Activated CD8-positive, alpha-beta memory T cell treated with anti-CD3 and anti-CD28 coated beads, Interleukin-2, amount 10 ng/mL, durations not matched to agents 7 days and 5 days (primary cell): ENCODE data around the gene SPATA4. TPM values are rescaled to one million over a fixed set of nuclear protein-coding genes. Genes with fewer than 3 reads are reported as not detected.

Experiments
- ATAC-seq: fragments of 150-1000 bp; cut with Tn5 transposase; one replicate; pipeline ENCODE4 v1.10.0; 2021; ENCODE audit warnings: moderate library complexity
- CTCF ChIA-PET: fragments of 350-600 bp; sonication (Branson Sonifier 250); formaldehyde crosslinking; loops from one replicate; lab custom pipeline; 2021; ENCODE audit warnings: antibody characterized with exemption; lab: Charles Lee
- DNase-seq: peaks from one replicate; pipeline ENCODE4 v3.0.0-alpha.2; 2020
- H3K27ac Mint-ChIP-seq: one replicate; pipeline ENCODE4 v1.8.0; 2021; ENCODE audit warnings: mild to moderate bottlenecking, mixed read lengths
- H3K27me3 Mint-ChIP-seq: one replicate; pipeline ENCODE4 v1.8.0; 2021; ENCODE audit warnings: mixed read lengths
- H3K36me3 Mint-ChIP-seq: one replicate; pipeline ENCODE4 v1.8.0; 2021; ENCODE audit warnings: mild to moderate bottlenecking, mixed read lengths
- H3K4me1 Mint-ChIP-seq: one replicate; pipeline ENCODE4 v1.8.0; 2021; ENCODE audit warnings: mixed read lengths
- H3K4me3 Mint-ChIP-seq: one replicate; pipeline ENCODE4 v1.8.0; 2021; ENCODE audit warnings: mild to moderate bottlenecking, moderate library complexity, mixed read lengths
- H3K9me3 Mint-ChIP-seq: one replicate; pipeline ENCODE4 v1.8.0; 2022; ENCODE audit warnings: low read depth, mixed read lengths
- total RNA-seq, 2 experiments: library from RNA; stranded (reverse); gene quantifications; one replicate each; pipeline ENCODE4 v1.2.3, GENCODE V29; 2021

Gene SPATA4
- total RNA-seq, 2 experiments from 2014 or later = not detected

GRCh38 chr4:176186067-176186466, 9.3 kb downstream of the SPATA4 start:
- no peaks in the 10 kb centered on the region for H3K9me3 Mint-ChIP-seq
- DNase-seq (no peak), ATAC-seq (no peak)
- H3K36me3 Mint-ChIP-seq = no peaks in the 10 kb centered on the region
- H3K27me3 Mint-ChIP-seq = peaks cover 45% of the 10 kb centered on the region
- H3K4me3 Mint-ChIP-seq = no peak overlapping the region
- CTCF ChIA-PET = no interaction called here
- no peaks in the 10 kb centered on the region for H3K4me1 Mint-ChIP-seq
- H3K27ac Mint-ChIP-seq = no peak overlapping the region

GRCh38 chr4:176185051-176185450, 10.3 kb downstream of the SPATA4 start:
- H3K27ac Mint-ChIP-seq = no peak overlapping the region
- ATAC-seq = no peak
- CTCF ChIA-PET = no interaction called here
- no peaks in the 10 kb centered on the region for H3K36me3 Mint-ChIP-seq
- H3K4me1 Mint-ChIP-seq = no peaks in the 10 kb centered on the region
- no peak overlapping the region for H3K4me3 Mint-ChIP-seq
- peaks cover 44% of the 10 kb centered on the region for H3K27me3 Mint-ChIP-seq
- no peaks in the 10 kb centered on the region for H3K9me3 Mint-ChIP-seq
- no peak for DNase-seq

- Mint-ChIP-seq H3K4me1 (no peaks in the 10 kb centered on the region), H3K36me3 (no peaks in the 10 kb centered on the region), H3K27ac (no peak overlapping the region), H3K9me3 (no peaks in the 10 kb centered on the region), H3K27me3 (peaks cover 6% of the 10 kb centered on the region), H3K4me3 (no peak overlapping the region)
- no peak for ATAC-seq
- DNase-seq = no peak
- CTCF ChIA-PET = no interaction called here
Observed at GRCh38 chr4:176163041-176163440, 32.3 kb downstream of the SPATA4 start.

GRCh38 chr4:176156656-176157055, 38.7 kb downstream of the SPATA4 start:
- CTCF ChIA-PET = no interaction called here
- peaks cover 6% of the 10 kb centered on the region for H3K27me3 Mint-ChIP-seq
- H3K9me3 Mint-ChIP-seq = no peaks in the 10 kb centered on the region
- H3K4me3 Mint-ChIP-seq = no peak overlapping the region
- no peaks in the 10 kb centered on the region for H3K4me1 Mint-ChIP-seq
- ATAC-seq (no peak), DNase-seq (no peak)
- no peak overlapping the region for H3K27ac Mint-ChIP-seq
- H3K36me3 Mint-ChIP-seq = no peaks in the 10 kb centered on the region

GRCh38 chr4:176153124-176153523, 42.3 kb downstream of the SPATA4 start:
- Mint-ChIP-seq H3K9me3 (no peaks in the 10 kb centered on the region), H3K27me3 (peaks cover 1% of the 10 kb centered on the region), H3K36me3 (no peaks in the 10 kb centered on the region), H3K4me3 (no peak overlapping the region), H3K4me1 (no peaks in the 10 kb centered on the region), H3K27ac (no peak overlapping the region)
- DNase-seq (no peak), ATAC-seq (no peak)
- CTCF ChIA-PET = no interaction called here

- ATAC-seq (no peak), DNase-seq (no peak)
- H3K9me3 Mint-ChIP-seq = no peaks in the 10 kb centered on the region
- CTCF ChIA-PET = interaction anchor here (1.1 to 2.0 kb wide), 5 partner anchors 11 to 191 kb away, joined by 3 to 8 read pairs (median 3); no protein-coding TSS in a partner anchor
- no peak overlapping the region for H3K27ac Mint-ChIP-seq
- no peaks in the 10 kb centered on the region for H3K27me3 Mint-ChIP-seq
- H3K4me3 Mint-ChIP-seq = no peak overlapping the region
- H3K4me1 Mint-ChIP-seq = no peaks in the 10 kb centered on the region
- no peaks in the 10 kb centered on the region for H3K36me3 Mint-ChIP-seq
Observed at GRCh38 chr4:176150704-176151103, 44.7 kb downstream of the SPATA4 start.

- Mint-ChIP-seq H3K27me3 (no peaks in the 10 kb centered on the region), H3K27ac (no peak overlapping the region), H3K36me3 (no peaks in the 10 kb centered on the region), H3K4me1 (no peaks in the 10 kb centered on the region), H3K4me3 (no peak overlapping the region), H3K9me3 (no peaks in the 10 kb centered on the region)
- CTCF ChIA-PET = interaction anchor here (2.0 kb wide), 1 partner anchor 11 kb away, joined by 8 read pairs; no protein-coding TSS in a partner anchor
- DNase-seq (no peak), ATAC-seq (no peak)
Observed at GRCh38 chr4:176150356-176150682, 45.1 kb downstream of the SPATA4 start.

GRCh38 chr4:176149680-176150355, 45.6 kb downstream of the SPATA4 start:
- H3K9me3 Mint-ChIP-seq = no peaks in the 10 kb centered on the region
- H3K27me3 Mint-ChIP-seq = no peaks in the 10 kb centered on the region
- H3K4me3 Mint-ChIP-seq = no peak overlapping the region
- CTCF ChIA-PET = interaction anchor here (2.0 kb wide), 1 partner anchor 12 kb away, joined by 8 read pairs; no protein-coding TSS in a partner anchor
- no peaks in the 10 kb centered on the region for H3K36me3 Mint-ChIP-seq
- no peaks in the 10 kb centered on the region for H3K4me1 Mint-ChIP-seq
- ATAC-seq = no peak
- H3K27ac Mint-ChIP-seq = no peak overlapping the region
- no peak for DNase-seq

- Mint-ChIP-seq H3K9me3 (no peaks in the 10 kb centered on the region), H3K27me3 (peaks cover 7% of the 10 kb centered on the region), H3K27ac (no peak overlapping the region), H3K4me3 (no peak overlapping the region), H3K36me3 (no peaks in the 10 kb centered on the region), H3K4me1 (no peaks in the 10 kb centered on the region)
- no peak for ATAC-seq
- CTCF ChIA-PET = no interaction called here
- DNase-seq = no peak
Observed at GRCh38 chr4:176142253-176142652, 53.1 kb downstream of the SPATA4 start.

GRCh38 chr4:176139518-176139917, 55.9 kb downstream of the SPATA4 start:
- Mint-ChIP-seq H3K27me3 (peaks cover 11% of the 10 kb centered on the region), H3K9me3 (no peaks in the 10 kb centered on the region), H3K4me1 (no peaks in the 10 kb centered on the region), H3K36me3 (no peaks in the 10 kb centered on the region), H3K27ac (no peak overlapping the region), H3K4me3 (no peak overlapping the region)
- no peak for ATAC-seq
- CTCF ChIA-PET = no interaction called here
- no peak for DNase-seq

GRCh38 chr4:176137631-176138030, 57.8 kb downstream of the SPATA4 start:
- DNase-seq = no peak
- no peaks in the 10 kb centered on the region for H3K9me3 Mint-ChIP-seq
- H3K4me1 Mint-ChIP-seq = no peaks in the 10 kb centered on the region
- no peak overlapping the region for H3K4me3 Mint-ChIP-seq
- H3K27me3 Mint-ChIP-seq = peaks cover 11% of the 10 kb centered on the region
- no peak for ATAC-seq
- CTCF ChIA-PET = interaction anchor here (0.6 kb wide), 1 partner anchor 143 kb away, joined by 3 read pairs; no protein-coding TSS in a partner anchor
- H3K27ac Mint-ChIP-seq = no peak overlapping the region
- no peaks in the 10 kb centered on the region for H3K36me3 Mint-ChIP-seq

- Mint-ChIP-seq H3K27me3 (peaks cover 12% of the 10 kb centered on the region), H3K4me3 (no peak overlapping the region), H3K27ac (no peak overlapping the region), H3K4me1 (no peaks in the 10 kb centered on the region), H3K9me3 (no peaks in the 10 kb centered on the region), H3K36me3 (no peaks in the 10 kb centered on the region)
- no peak for ATAC-seq
- CTCF ChIA-PET = no interaction called here
- no peak for DNase-seq
Observed at GRCh38 chr4:176134670-176135069, 60.7 kb downstream of the SPATA4 start.
